Testis (tissue), 3 donors: ENCODE measurements around the gene KPNB1. TPM values are rescaled to one million over a fixed set of nuclear protein-coding genes. Genes with fewer than 3 reads are reported as not detected.

Source experiments
- DNase-seq: peaks from one replicate; pipeline ENCODE4 v3.0.0-alpha.2; 2019
- H3K27ac ChIP-seq, 2 donors: fragments of 200-600 bp; sonication (generic); one replicate each; pipeline ENCODE4 v1.5.1; 2019
- H3K27me3 ChIP-seq: fragments of 200-600 bp; sonication (generic); one replicate; pipeline ENCODE4 v1.5.1; 2019
- H3K36me3 ChIP-seq: fragments of 200-600 bp; sonication (generic); one replicate; pipeline ENCODE4 v1.5.1; 2017; ENCODE audit warnings: low read depth; ENCODE audit errors: missing control alignments
- H3K4me1 ChIP-seq: fragments of 200-600 bp; sonication (generic); one replicate; pipeline ENCODE4 v1.5.1; 2019
- H3K4me3 ChIP-seq, 2 donors: fragments of 200-600 bp; sonication (generic); one replicate each; pipeline ENCODE4 v1.5.1; 2017 to 2019
- H3K9me3 ChIP-seq: fragments of 200-600 bp; sonication (generic); one replicate; pipeline ENCODE4 v1.5.1; 2017
- POLR2A ChIP-seq: fragments of 450-650 bp; IDR thresholded peaks from one replicate; pipeline ENCODE4 v1.6.1; 2017; ENCODE audit warnings: antibody characterized with exemption, mild to moderate bottlenecking, moderate library complexity
- WGBS, 2 donors: methylation state at CpG; one replicate each; pipeline ENCODE4 v1.1.5; 2018; 5-methylcytosine and 5-hydroxymethylcytosine counted together
- intact Hi-C: fragments of 100-400 bp; cut with DNase I; formaldehyde crosslinking; loops from one replicate; pipeline ENCODE4 v1.15.1; 2023; ENCODE audit warnings: low total_unique reads
- polyA plus RNA-seq: library from polyadenylated mRNA; stranded (reverse); fragments of 350-450 nt; fragmentation: Illumina TruSeq; extraction: RNeasy Lipid Tissue Mini Kit (QIAGEN cat#74804); gene quantifications from one replicate; pipeline ENCODE4 v1.2.3, GENCODE V29; 2014; ENCODE audit warnings: low read depth, low replicate concordance; ENCODE audit not compliant: insufficient read depth
- total RNA-seq, 2 donors: library from RNA; depleted of rRNA; stranded (reverse); fragments of >200 nt; gene quantifications; one replicate each; pipeline ENCODE4 v1.2.3, GENCODE V29; 2016
- TF ChIP-seq, protein P1 (sequence below), 3 experiments: fragments of 450-650 bp in 2 of 3; fragments of 200-600 bp in 1 of 3; sonication (generic) in 1 of 3; IDR thresholded peaks; one replicate each; pipeline ENCODE4 v1.5.1; 2016 to 2019; ENCODE audit warnings: antibody characterized with exemption in 3 of 3, mild to moderate bottlenecking in 2 of 3, moderate library complexity in 1 of 3

The KPNB1 gene
- total and polyA plus RNA-seq, 3 donors from 2014 or later: 262 to 391 (median 299) TPM

DNA sequence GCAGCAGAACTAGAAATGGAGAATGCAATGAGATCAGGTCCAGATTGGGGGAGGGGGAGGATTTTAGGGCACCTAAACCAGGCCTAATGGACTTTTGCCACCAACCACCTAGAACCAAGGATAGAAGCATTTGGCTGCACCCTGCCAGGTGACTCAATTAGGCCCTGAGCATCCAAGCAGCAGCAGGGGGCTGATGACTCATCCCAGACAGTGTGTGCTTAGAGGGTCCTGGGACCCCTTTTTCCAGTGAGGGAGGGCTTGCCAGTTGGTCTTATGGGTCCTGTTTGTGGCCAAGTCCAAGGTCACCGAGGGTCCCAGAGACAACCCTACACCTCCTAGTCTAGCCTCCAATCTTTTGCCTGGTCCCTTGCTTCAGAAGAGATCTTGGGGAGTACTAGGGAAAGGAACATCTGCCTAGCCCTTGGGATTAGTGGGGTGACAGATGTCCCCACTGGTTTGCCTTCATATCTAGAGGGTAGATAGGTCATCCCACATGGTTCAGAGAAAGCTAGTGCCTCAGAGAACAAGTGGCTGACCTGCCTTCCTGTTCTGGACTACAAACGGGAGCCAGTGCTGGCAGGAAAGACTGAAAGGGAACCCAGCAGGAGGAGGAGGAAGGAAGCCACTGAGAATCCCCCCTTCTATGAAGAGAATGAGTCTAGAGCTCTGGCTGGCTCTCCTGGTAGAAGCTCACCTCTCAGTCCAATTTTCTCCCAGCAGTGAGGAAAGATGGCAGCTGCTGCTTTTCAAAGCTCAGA is 42.6 kb downstream of the KPNB1 start:
- Histone ChIP-seq H3K4me3 (no peak overlapping the region), H3K36me3 (no peaks in the 10 kb centered on the region), H3K9me3 (no peaks in the 10 kb centered on the region), H3K27ac (no peak overlapping the region), H3K27me3 (no peaks in the 10 kb centered on the region), H3K4me1 (peaks cover 21% of the 10 kb centered on the region)
- intact Hi-C loops: no loop called here
- DNase-seq: no peak
- 51 to 63% methylated on average over 1 to 2 of the region's 2 CpGs for WGBS, 2 donors
- TF ChIP-seq POLR2A: no peak
- TF ChIP-seq, protein P1, sequence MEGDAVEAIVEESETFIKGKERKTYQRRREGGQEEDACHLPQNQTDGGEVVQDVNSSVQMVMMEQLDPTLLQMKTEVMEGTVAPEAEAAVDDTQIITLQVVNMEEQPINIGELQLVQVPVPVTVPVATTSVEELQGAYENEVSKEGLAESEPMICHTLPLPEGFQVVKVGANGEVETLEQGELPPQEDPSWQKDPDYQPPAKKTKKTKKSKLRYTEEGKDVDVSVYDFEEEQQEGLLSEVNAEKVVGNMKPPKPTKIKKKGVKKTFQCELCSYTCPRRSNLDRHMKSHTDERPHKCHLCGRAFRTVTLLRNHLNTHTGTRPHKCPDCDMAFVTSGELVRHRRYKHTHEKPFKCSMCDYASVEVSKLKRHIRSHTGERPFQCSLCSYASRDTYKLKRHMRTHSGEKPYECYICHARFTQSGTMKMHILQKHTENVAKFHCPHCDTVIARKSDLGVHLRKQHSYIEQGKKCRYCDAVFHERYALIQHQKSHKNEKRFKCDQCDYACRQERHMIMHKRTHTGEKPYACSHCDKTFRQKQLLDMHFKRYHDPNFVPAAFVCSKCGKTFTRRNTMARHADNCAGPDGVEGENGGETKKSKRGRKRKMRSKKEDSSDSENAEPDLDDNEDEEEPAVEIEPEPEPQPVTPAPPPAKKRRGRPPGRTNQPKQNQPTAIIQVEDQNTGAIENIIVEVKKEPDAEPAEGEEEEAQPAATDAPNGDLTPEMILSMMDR (IDR thresholded peaks at IDR 0.05): no peak

DNA sequence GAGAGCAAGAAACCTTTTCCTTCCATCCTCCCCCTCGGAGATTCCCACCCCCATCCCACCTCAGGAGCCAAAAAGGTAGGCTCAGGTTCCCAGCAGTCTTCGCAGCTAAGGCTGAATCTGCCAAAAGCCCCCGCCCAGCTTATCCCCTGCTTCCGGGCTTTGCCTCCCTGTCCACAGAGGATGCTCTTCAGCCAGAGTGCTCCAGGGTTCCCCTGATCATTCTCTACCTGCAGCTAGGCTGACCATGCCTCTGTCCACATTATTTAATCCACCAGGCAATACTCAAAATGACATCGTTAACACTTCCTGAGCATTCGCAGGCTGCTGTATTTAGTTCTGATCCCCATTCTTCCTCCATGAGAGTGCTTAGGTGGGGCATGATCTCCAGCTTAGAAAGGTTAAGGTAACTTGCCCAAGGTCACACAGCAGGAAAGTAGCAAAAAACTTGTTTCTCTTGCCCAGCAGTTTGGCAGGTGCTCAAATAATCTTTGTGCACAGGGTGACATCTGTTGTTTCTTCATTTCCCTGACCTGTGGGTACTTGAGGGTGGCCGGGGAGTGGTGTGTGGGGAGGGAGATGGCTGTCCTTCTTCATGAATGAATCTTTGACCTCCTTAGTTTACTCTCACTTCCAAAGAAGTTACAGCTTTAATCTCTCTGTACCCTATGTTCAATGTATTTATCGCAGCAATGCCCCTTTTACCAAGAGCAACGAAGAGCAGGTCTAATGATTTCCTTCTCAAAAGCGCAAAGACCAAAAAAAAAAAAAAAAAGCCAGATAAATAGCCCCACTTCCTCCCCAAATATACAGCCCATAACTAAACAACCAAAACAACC is 43.4 kb downstream of the KPNB1 start:
- intact Hi-C loops: no loop called here
- TF ChIP-seq, protein P1 (IDR thresholded peaks at IDR 0.05): no peak
- TF ChIP-seq POLR2A: no peak
- Histone ChIP-seq H3K9me3 (no peaks in the 10 kb centered on the region), H3K36me3 (no peaks in the 10 kb centered on the region), H3K27me3 (no peaks in the 10 kb centered on the region), H3K27ac (peak overlapping the region in 1 of 2 donors; percentile 90), H3K4me3 (peak overlapping the region; percentile 75 to 95), H3K4me1 (peaks cover 14% of the 10 kb centered on the region)
- WGBS, 2 donors: 22 to 25% methylated on average over 10 of the region's 10 CpGs
- no peak for DNase-seq

DNA sequence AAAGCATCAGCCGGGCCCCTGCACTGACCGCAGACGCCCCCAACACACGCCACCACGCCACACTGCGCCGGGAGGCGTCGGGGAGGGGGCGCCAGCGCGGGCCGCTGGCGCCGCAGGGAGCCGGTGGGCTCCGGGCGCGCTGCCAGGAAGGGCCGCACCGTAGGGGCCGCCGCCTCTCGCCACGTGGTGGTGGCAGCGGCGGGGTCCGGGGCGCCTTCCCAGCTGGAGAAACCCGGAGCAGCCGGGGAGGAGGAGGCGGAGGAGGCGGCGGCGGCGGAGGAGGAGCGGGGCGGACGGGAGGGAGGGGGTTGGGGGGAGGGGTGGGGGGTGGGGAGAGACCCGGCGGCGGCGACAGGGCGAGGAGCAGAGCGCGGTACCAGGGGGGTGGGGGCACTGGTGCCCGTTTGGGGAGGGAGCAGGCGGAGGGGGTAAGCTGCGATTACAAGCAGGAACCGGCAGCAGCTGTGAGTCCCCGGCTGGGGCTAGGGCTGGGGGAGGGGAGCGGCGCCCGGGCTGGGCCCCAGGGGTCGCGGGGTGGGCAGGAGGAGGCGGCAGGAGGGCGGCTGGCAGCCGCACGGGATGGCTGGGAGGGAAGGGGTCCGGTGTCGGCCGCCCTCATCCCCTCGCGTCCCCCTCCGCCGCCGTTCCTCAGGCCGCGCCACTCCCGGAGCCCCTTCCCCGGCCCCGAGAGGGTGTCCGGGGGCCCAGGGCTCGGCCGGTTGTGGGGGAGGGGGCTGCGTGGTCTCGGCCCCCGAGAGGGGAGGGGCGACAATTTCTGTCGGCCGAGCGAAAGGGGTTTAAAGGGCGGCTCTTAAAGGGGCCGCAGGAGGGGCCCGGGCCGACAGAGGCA is 44.2 kb downstream of the KPNB1 start, which contains the start of gene TBKBP1:
Gene TBKBP1, plus strand, starts transcription at position 431 of the 850 bp plus-strand sequence. CDS start 1,952 bp downstream, outside the sequence.
- no peaks in the 10 kb centered on the region for H3K9me3 ChIP-seq
- H3K27me3 ChIP-seq: no peaks in the 10 kb centered on the region
- peak within 1 kb of the TSS; percentile 75 to 95 for H3K4me3 ChIP-seq
- no peaks in the 10 kb centered on the region for H3K36me3 ChIP-seq
- 0% methylated on average over 10 to 51 of the region's 87 CpGs for WGBS, 2 donors
- peaks cover 13% of the 10 kb centered on the region for H3K4me1 ChIP-seq
- TF ChIP-seq, protein P1 (IDR thresholded peaks at IDR 0.05): no peak
- no peak for TF ChIP-seq POLR2A
- intact Hi-C loops: no loop called here
- peak within 1 kb of the TSS; percentile 69 to 90 for H3K27ac ChIP-seq
- DNase-seq: peak; percentile 70

DNA sequence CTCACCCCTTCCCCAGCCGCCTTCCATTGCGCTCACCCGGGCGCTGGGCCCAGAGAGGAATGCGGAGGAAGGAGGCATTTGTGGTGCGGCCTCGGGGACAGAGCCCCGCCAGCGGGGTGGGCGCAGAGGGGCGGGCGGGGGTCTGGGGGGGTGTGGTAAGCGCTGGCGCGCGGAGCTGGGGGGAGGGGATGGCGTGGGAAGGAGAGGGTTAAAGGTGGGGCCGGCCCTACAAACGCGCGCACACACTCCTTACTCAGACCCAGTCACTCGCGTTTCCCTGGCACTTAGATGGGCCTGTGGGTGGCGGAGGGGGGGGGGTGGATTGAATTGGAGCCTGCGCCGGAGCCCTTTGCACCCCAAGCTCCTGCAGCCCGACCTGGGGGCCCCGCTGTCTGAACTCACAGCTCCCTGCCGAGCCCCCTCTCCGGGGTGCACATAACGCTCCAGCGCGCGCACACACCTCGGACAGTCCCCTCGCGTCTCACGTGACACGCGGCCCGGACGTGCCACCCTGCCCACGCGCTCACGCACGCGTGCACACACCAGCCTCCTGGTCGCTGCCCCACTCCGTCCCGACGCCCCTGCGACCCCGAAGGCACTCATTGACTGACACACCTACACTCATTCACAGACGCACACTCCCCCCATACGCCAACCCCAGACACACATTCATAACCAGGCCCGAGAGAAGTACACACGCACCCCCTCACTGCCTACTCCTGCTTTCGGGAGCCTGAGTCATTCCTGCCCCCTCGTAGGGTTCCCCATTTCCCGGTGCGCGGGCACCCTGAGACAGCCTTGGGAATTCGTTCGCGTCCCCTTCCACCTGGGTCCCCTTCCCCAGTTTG is 45.1 kb downstream of the KPNB1 start:
- Histone ChIP-seq H3K27me3 (no peaks in the 10 kb centered on the region), H3K36me3 (no peaks in the 10 kb centered on the region), H3K4me1 (peaks cover 13% of the 10 kb centered on the region), H3K9me3 (no peaks in the 10 kb centered on the region), H3K4me3 (peak overlapping the region; percentile 75 to 95), H3K27ac (peak overlapping the region; percentile 69 to 90)
- intact Hi-C loops: no loop called here
- DNase-seq: peak; percentile 64
- TF ChIP-seq POLR2A: no peak
- TF ChIP-seq, protein P1 (IDR thresholded peaks at IDR 0.05): no peak
- 3 to 10% methylated on average over 16 to 63 of the region's 65 CpGs for WGBS, 2 donors
